Measurements from ENCODE around the gene C4A. TPM values are rescaled to one million over a fixed set of nuclear protein-coding genes. Genes with fewer than 3 reads are reported as not detected.

The C4A gene
- total RNA-seq, 1 experiment from 2014 or later = 4.3 TPM

DNA sequence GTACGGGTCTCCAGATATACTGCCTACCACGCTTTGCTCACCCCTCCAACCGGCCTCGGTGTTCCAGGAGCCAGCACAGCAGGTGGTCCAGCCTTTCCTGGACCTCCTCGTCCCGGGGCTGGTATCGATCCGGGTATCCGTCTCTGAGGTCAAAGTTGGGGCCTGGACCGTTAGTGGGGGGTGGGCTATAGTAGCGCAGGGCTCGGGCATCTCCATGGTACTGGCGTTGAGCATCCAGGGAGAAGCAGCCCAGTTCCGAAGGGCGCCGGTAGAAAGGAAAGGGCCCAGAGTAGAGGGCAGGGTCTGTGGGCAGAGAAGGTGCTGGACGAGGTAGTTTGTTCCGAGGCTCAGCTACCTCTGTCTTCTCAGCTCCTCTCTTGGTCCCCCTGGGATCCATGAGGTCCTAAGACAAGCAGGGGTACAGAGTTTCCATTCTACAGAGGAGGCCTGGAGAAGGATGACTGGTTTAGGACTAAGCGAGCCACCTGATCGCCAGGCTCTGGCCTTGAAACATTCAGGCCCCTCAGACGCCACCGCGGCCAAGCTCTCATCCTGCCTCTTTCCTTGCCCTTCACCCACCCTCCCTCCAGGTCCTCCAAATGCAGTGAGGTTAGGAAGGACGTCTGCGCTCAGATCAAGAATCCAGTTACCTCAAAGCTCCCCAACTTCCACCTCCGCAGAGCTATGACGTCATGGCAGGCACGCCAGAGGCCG is 10.4 kb upstream of the C4A start:
- H3K27me3 ChIP-seq (ENCODE audit: insufficient read depth, low read length) = no peaks in the 10 kb centered on the region
- peak overlapping the region; percentile 95 to 100 (median 100) for H3K27ac Mint-ChIP-seq
- H3K4me3 Mint-ChIP-seq = peak overlapping the region; percentile 91 to 97
- no peak overlapping the region for H3K56ac ChIP-seq (ENCODE audit: insufficient read length, low read depth, low read length)
- H3T11ph ChIP-seq (ENCODE audit: low read length) = no peak overlapping the region
- H2AFZ ChIP-seq (ENCODE audit: low read length) = no peak overlapping the region
- peak overlapping the region; percentile 2 for H4K91ac ChIP-seq (ENCODE audit: insufficient read length, low read depth, low read length)
- peak overlapping the region; percentile 13 for H4K5ac ChIP-seq (ENCODE audit: insufficient read length, low read depth, low read length)
- H3K18ac ChIP-seq (ENCODE audit: insufficient read length, low read depth, low read length) = peak overlapping the region; percentile 78
- peak overlapping the region; percentile 18 for H2BK12ac ChIP-seq (ENCODE audit: insufficient read length, low read depth, low read length)
- no peak overlapping the region for H4K8ac ChIP-seq (replicated peaks; ENCODE audit: insufficient read length, low read depth, low read length)
- H3K79me2 ChIP-seq (ENCODE audit: insufficient read depth, low read length) = no peaks in the 10 kb centered on the region; the same call in 1 of the 2 replicates
- TF ChIP-seq, protein P1, sequence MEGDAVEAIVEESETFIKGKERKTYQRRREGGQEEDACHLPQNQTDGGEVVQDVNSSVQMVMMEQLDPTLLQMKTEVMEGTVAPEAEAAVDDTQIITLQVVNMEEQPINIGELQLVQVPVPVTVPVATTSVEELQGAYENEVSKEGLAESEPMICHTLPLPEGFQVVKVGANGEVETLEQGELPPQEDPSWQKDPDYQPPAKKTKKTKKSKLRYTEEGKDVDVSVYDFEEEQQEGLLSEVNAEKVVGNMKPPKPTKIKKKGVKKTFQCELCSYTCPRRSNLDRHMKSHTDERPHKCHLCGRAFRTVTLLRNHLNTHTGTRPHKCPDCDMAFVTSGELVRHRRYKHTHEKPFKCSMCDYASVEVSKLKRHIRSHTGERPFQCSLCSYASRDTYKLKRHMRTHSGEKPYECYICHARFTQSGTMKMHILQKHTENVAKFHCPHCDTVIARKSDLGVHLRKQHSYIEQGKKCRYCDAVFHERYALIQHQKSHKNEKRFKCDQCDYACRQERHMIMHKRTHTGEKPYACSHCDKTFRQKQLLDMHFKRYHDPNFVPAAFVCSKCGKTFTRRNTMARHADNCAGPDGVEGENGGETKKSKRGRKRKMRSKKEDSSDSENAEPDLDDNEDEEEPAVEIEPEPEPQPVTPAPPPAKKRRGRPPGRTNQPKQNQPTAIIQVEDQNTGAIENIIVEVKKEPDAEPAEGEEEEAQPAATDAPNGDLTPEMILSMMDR (conservative IDR thresholded peaks at IDR 0.05) = no peak
- no peaks in the 10 kb centered on the region for H3K9me3 ChIP-seq (ENCODE audit: control insufficient read depth, low read depth, low read length)
- peaks cover 33 to 62% (median 56%) of the 10 kb centered on the region in 3 experiments; a peak in 6 of 7 replicates for H3K36me3 Mint-ChIP-seq (ENCODE audit: insufficient read depth in 1 of 3, low read depth in 3 of 3)
- H3K23ac ChIP-seq (ENCODE audit: insufficient read length, low read depth, low read length) = no peak overlapping the region
- peaks cover 6% of the 10 kb centered on the region for H3K23me2 ChIP-seq (ENCODE audit: insufficient read length, low read depth, low read length, poor library complexity, severe bottlenecking)
- no peak overlapping the region for H2BK15ac ChIP-seq (ENCODE audit: low read depth, low read length)
- H2BK5ac ChIP-seq (ENCODE audit: insufficient read length, low read length) = no peak overlapping the region
- peaks cover 0 to 7% of the 10 kb centered on the region in 2 experiments; a peak in 2 of 5 replicates for H3K9me3 Mint-ChIP-seq
- peak overlapping the region; percentile 16 for H3K27ac ChIP-seq (ENCODE audit: insufficient read length, low read depth, low read length)
- no peaks in the 10 kb centered on the region; the same call in 1 of the 2 replicates for H3K27me3 Mint-ChIP-seq (ENCODE audit: low read depth)
- no peak overlapping the region for H2BK20ac ChIP-seq (ENCODE audit: low read depth, low read length, poor library complexity, severe bottlenecking)
- H2AK5ac ChIP-seq (ENCODE audit: insufficient read length, low read length) = no peak overlapping the region
- no peak overlapping the region for H2BK120ac ChIP-seq (ENCODE audit: low read depth, low read length, poor library complexity, severe bottlenecking)
- H3K79me1 ChIP-seq (ENCODE audit: insufficient read depth, low read depth, low read length, poor library complexity, severe bottlenecking) = no peaks in the 10 kb centered on the region
- 0 out of 2 replicates have a peak overlapping the region, but pooled peaks have one; percentile 3 for H3K4ac ChIP-seq (ENCODE audit: low read depth, low read length)
- peak overlapping the region; percentile 59 for H3K9ac ChIP-seq (ENCODE audit: extremely low read depth, insufficient read length, low read length)
- peaks cover 3% of the 10 kb centered on the region; the same call in 1 of the 2 replicates for H3K4me1 ChIP-seq (ENCODE audit: insufficient read depth, low read length)
- WGBS (ENCODE audit: extremely low coverage, insufficient read length, low lambda C conversion rate) = no CpG with 5 or more reads among the region's 29 CpGs
- DNase-seq = no peak
- no peaks in the 10 kb centered on the region for H4K20me1 ChIP-seq (ENCODE audit: control insufficient read depth, insufficient read depth, insufficient read length)
- H3K4me1 Mint-ChIP-seq = peaks cover 8 to 11% of the 10 kb centered on the region in 2 experiments
- peak overlapping the region; percentile 26; the same call in 1 of the 2 replicates for H3K14ac ChIP-seq (ENCODE audit: insufficient read depth, low read length)
- peak overlapping the region; percentile 94 for H3K4me2 ChIP-seq (ENCODE audit: insufficient read depth, insufficient read length, low read length)

All from H9 (cell line).